Stimulated activated CD8-positive, alpha-beta memory T cell treated with anti-CD3 and anti-CD28 coated beads, Interleukin-4, amount 100 ng/mL, for 4 hours (primary cell): ENCODE measurements around the gene ZFP3.
"Not testable (repeated sequence)": the region's sequence is repeated elsewhere in the genome, so short reads cannot be mapped to it uniquely, and the experiment has no call there.

Experiments used
- DNase-seq, 2 donors: peaks; one replicate each; pipeline ENCODE4 v3.0.0-alpha.2; 2020; ENCODE audit warnings: low read depth in 2 of 2, low spot score in 1 of 2

ZFP3 gene

DNA sequence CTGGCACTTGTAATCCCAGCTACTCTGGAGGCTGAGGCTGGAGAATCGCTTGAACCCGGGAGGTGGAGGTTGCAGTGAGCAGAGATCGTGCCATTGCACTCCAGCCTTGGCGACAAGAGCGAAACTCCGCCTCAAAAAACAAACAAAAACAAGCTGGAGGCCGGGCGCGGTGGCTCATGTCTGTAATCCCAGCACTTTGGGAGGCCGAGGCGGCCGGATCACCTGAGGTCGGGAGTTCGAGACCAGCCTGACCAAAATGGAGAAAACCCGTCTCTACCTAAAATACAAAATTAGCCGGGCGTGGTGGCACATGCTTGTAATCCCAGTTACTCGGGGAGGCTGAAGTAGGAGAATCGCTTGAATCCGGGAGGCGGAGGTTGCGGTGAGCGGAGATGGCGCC lies 992 bp upstream of the ZFP3 start:
- DNase-seq, result not testable (repeated sequence)

DNA sequence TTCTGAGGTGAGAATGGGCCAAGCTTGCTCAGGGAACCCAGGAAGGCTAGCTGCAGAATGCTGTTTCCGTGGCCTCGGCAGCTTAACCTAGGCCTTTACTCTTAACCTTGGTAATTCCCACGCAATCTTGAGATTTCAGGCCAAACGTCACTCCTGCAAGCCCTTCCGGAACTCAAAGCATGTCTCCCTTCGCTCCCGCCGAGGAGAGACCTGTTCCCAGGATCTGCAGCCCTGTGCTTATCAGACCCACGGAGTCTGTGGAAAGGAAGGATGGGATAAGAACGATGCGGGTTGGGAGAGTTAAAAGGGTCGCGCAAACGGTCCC lies 524 bp upstream of the ZFP3 start:
- DNase-seq, result no peak

- no peak for DNase-seq
Observed at GRCh38 chr17:5080591-5080990, 2.3 kb downstream of the ZFP3 start.

- DNase-seq, result no peak
Observed at GRCh38 chr17:5092218-5093010, 14.1 kb downstream of the ZFP3 start.

DNA sequence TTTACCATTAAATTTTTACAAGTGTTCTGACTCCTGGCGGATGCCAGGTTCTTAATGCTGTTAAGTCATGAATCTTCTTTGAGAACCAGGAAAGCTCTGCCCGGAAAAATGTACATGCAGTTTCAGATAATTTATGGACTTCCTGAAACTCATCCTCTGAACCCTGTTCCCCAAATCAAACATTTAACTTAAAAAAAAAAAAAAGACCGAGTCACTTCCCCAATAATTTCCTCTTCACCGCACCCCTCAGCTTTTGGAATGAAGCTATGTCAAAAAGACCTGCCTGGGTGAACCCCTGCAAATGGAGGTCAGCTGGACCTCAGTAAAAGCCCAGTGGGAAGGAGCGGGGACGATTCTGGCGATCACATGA lies 18.4 kb downstream of the ZFP3 start:
- no peak for DNase-seq

DNA sequence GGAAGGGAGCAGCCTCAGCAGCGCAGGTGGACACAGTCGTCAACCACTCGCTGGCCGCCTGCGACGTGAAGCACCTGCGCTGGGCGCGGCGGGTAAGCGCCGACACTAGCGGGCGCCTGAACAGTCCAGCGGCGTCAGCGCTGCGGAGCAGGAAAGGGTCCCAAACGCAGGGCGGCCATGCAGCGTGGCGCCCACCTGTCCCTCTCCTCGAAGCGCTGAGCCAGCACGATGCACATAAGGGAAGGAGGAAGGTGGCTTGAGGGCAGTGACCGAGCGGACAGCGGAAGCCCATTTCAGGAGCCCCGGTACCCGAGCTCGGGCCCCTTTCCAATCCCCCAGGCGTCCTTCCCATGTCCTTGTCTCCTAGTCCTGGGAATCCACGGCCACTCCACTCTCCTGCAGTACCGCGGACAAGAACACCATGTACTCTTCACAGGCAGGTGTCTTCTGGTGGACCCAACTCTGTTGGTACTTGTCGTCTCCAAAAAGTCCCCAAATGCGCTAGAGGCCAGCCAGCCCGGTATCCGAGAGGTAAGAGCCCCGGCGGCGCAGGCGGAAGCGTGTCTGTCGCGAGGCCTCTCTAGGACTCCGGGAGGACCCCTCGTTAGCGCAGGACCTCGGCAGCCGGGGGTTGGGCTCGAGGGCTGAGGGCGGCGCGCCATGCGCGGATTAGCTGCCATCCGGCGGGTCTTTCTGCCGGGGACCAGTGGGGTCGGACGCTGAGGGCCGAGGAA lies 19.0 kb downstream of the ZFP3 start:
- DNase-seq, result peak in 1 of 2 donors; percentile 18

GRCh38 chr17:5099271-5099670 lies 21.0 kb downstream of the ZFP3 start:
- no peak for DNase-seq

DNA sequence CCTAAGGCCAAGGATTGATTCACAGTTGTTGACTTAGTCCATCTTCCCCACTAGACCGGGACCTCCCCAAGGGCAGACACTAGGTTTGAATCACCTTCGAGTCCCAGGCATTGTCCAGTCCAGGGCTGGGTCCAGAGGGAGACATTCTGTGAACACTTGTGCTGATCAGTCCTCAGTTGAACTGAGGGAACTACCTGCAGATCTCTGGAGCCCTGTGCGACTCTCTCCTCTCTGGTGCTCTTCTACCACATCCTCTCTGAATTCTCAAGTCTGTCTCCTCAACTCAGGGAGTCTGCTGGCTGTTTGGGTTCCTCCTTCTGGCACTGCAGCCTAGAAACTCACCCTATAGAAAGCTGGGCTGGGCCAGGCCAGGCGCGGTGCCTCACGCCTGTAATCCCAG lies 22.6 kb downstream of the ZFP3 start:
- no peak for DNase-seq

DNA sequence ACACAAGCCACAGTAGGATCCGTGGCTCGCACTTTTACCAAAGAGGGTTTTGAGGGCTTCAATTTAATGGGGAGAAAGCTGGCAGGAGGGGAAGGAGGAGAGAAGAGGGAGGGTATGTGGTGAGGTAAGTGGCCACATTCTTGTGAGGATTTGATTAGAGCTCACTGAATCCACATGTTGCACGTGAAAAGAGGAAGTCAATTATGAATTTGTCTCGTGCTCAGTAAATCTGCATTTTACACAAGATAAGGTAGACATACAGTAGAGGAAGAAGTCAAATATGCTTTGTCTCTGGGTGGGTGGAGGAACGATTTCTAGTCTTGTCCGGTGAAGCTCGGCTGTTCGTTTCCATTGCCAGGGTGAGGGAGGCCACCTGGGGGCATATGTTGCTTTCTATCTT lies 32.5 kb downstream of the ZFP3 start:
- no peak for DNase-seq

DNA sequence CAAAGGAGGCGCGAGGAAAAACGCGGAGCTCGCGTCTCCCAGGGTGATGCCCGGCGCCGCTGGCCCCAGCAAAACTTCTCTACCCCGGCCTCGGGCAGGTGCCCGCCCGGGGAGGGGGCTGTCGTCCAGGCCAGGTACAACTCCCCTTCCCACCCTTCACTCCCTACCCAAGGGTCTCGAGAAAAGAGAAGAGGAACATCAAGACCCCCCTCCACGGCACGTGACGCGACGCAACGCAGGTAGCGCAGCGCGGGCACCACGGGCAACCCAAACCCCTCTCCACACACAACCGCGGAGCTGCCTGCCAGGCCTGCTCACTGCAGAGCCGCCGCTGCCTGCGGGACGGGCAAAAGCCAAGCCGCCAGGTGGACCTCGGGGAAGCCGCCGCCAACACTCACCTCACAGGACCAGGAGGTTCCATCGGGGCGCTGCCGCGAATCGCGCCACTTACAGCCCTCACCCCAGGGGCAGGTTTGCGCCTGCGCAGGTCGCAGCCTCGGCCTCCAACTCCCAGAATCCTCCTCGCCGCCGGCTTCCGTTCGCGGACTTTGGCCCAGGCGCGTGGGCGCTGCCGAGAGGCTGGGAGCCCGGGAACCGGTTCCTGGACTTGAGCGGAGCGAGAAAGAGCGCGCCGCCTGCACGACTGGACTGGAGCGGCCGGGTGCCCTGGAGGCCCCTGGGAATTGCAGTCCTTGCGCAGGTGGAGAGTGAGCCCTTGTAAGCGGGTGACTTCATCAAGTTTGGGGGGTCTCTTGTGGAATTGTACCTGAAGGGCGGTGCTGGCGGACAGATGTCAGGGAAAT lies 33.3 kb downstream of the ZFP3 start, which contains the start of gene ZNF232:
TSS of gene ZNF232 (minus strand) at position 477 of the 803 bp plus-strand sequence. CDS start at position 421, 56 bp downstream.
- peak; percentile 72 to 84 for DNase-seq

- DNase-seq, result no peak
Observed at GRCh38 chr17:5115673-5116651, 37.7 kb downstream of the ZFP3 start, which contains the start of gene USP6. TSS of gene USP6 (plus strand) at chr17:5116032. CDS start at chr17:5130368, 14,336 bp downstream.

- DNase-seq, result no peak
Observed at GRCh38 chr17:5118219-5118618, 40.0 kb downstream of the ZFP3 start.

GRCh38 chr17:5120036-5120435 lies 41.8 kb downstream of the ZFP3 start:
- DNase-seq, result no peak

- DNase-seq, result not testable (repeated sequence)
Observed at GRCh38 chr17:5120436-5121185, 42.3 kb downstream of the ZFP3 start.

DNA sequence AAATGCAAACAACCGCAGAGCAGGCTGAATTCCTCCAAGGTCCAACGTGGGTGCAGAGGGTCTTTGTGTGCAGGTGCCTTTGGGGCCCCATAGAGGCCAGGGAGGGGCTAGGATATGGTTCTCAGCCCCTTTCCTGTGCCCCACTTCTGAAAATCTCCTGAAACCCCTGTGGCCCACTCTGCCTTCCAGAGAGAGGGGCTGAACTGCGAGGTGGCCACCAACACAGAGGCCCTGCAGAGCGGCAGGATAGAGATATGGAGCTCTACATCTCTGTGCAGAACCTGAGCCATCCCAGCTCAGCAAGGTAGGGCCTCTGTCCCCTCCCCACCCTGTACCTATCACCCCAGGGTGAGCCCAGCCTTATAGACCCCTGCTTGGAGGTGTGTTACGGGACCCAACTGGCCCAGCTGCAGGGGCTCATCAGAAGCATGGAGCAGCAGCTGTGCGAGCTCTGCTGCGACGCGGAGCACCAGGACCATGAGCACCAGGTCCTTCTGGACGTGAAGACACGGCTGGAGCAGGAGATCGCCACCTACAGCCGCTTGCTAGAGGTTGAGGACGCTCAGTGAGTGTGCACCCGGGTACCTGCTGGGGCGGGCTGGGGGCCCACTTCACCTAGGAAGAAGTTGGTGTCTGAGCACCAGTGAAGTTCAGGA lies 43.0 kb downstream of the ZFP3 start:
- DNase-seq, result no peak

- DNase-seq, result not testable (repeated sequence)
Observed at GRCh38 chr17:5122056-5122455, 43.8 kb downstream of the ZFP3 start.

GRCh38 chr17:5122586-5123342 lies 44.5 kb downstream of the ZFP3 start:
- DNase-seq, result no peak

DNA sequence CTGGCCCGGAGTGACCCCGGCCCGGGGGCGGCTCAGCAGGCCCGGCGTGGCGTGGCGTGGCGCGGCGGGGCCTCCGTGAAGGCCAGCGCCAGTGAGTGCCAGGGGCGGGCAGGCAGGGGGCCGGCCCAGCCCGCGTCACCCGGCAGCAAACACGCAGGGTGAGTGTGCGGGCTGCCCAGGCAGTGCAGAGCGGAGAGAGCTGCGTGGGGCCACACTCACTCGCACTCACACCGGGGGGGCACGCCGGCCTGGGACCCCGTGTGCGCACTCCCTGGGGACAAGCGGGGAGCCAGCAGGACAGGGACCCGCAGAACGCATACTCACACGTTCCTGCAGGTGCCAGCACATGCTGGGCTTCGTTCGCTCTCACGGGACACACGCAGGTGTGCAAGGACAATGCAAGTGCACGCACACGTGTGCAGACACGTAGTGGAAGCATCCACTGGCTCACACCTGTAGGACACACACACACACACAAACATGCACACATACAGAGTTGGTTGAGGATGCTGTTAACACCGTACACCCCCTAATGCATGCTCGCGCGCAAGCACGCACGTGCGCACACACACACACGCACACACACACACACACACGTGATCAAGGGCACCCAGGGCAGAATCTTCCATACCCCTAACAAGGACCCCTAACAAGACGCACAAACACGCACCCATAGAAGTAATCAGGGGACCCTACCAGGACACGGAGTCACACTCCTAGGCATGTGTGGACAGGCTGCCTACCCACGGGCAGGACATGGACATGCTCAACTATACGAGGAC lies 45.3 kb downstream of the ZFP3 start:
- no peak for DNase-seq
